ENCODE measurements around the gene GSAP. TPM values are rescaled to one million over a fixed set of nuclear protein-coding genes. Genes with fewer than 3 reads are reported as not detected.
"Not testable (repeated sequence)": the region's sequence is repeated elsewhere in the genome, so short reads cannot be mapped to it uniquely, and the experiment has no call there.

The GSAP gene
- total and polyA plus RNA-seq, 2 of the 4 experiments (the other 2 are of a cell fraction) = 1.6 to 1.8 TPM

- TF ChIP-seq ELK1 (IDR thresholded peaks at IDR 0.05; ENCODE audit: borderline replicate concordance, low read depth, low read length) = no peak
- H4K91ac ChIP-seq (ENCODE audit: insufficient read depth, low read depth, low read length) = no peak overlapping the region
- H4K5ac ChIP-seq (ENCODE audit: low read depth, low read length) = no peak overlapping the region
- H3K9me3 ChIP-seq (ENCODE audit: control insufficient read depth, insufficient read depth, low read length) = no peaks in the 10 kb centered on the region
- no peaks in the 10 kb centered on the region for H3K79me1 ChIP-seq (ENCODE audit: low read depth in 1 of 2, low read length in 2 of 2)
- POLR2A ChIA-PET (ENCODE audit: unreplicated experiment) = no interaction called here
- BruUV-seq (replicated peaks) = no TSS peak
- no peaks in the 10 kb centered on the region for H3K36me3 ChIP-seq (ENCODE audit: control insufficient read depth, insufficient read depth, low read length)
- no peak overlapping the region for H3K4ac ChIP-seq (ENCODE audit: low read depth, low read length)
- H3K9ac ChIP-seq (ENCODE audit: low read depth, low read length) = no peak overlapping the region
- H4K8ac ChIP-seq (ENCODE audit: low read depth in 2 of 2, low read length in 2 of 2) = no peak overlapping the region
- no peak overlapping the region for H3K23ac ChIP-seq (ENCODE audit: low read depth, low read length)
- no peak overlapping the region for H3K56ac ChIP-seq (ENCODE audit: extremely low read depth, insufficient read depth, low read length)
- in situ Hi-C loops (cut with MboI; ENCODE audit: low sequenced_read_pairs) (no loop called here), dilution Hi-C loops (cut with HindIII; ENCODE audit: low sequenced_read_pairs, unreplicated experiment) (no loop called here), intact Hi-C loops (cut with micrococcal nuclease) (no loop called here)
- no peak overlapping the region for H2AFZ ChIP-seq (replicated peaks; ENCODE audit: low read length, poor library complexity)
- H2BK120ac ChIP-seq (ENCODE audit: low read depth, low read length) = no peak overlapping the region
- no peak overlapping the region for H2BK5ac ChIP-seq (ENCODE audit: low read depth, low read length, poor library complexity, severe bottlenecking)
- no peak overlapping the region for H2BK20ac ChIP-seq (ENCODE audit: low read depth, low read length)
- ATAC-seq (ENCODE audit: low read depth) (no peak), DNase-seq (no peak)
- H3K14ac ChIP-seq (replicated peaks; ENCODE audit: low read depth, low read length) = no peak overlapping the region
- no peak overlapping the region for H2AK9ac ChIP-seq (replicated peaks; ENCODE audit: low read depth, low read length, poor library complexity)
- no peaks in the 10 kb centered on the region for H4K20me1 ChIP-seq (ENCODE audit: insufficient read depth, low read length)
- no peak overlapping the region for H3K4me3 ChIP-seq (ENCODE audit: insufficient read depth, low read depth, low read length)
- no peak overlapping the region for H2AK5ac ChIP-seq (ENCODE audit: low read depth, low read length)
- CTCF ChIA-PET = no interaction called here
- H2BK15ac ChIP-seq (ENCODE audit: low read depth, low read length) = no peak overlapping the region
- no CpG with 5 or more reads among the region's 3 CpGs for WGBS, 2 experiments (ENCODE audit: extremely low coverage in 2 of 2, insufficient read length in 1 of 2)
- no peaks in the 10 kb centered on the region for H3K27me3 ChIP-seq (ENCODE audit: control insufficient read depth, insufficient read depth, low read length)
- H3K18ac ChIP-seq (ENCODE audit: low read depth, low read length) = no peak overlapping the region
- peaks cover 10% of the 10 kb centered on the region for H3K4me1 ChIP-seq (ENCODE audit: control insufficient read depth, insufficient read depth, low read length)
- no peak overlapping the region for H3K27ac ChIP-seq (ENCODE audit: insufficient read depth, low read length)
- no peak overlapping the region for H3K4me2 ChIP-seq (ENCODE audit: low read depth, low read length)
- H3K9me1 ChIP-seq (ENCODE audit: insufficient read depth, low read length) = no peaks in the 10 kb centered on the region
These were observed 69.7 kb downstream of the GSAP start for GRCh38 chr7:77346441-77346840.

GRCh38 chr7:77345426-77345825, 70.7 kb downstream of the GSAP start:
- POLR2A ChIA-PET (ENCODE audit: unreplicated experiment) = not testable (repeated sequence)

More at GRCh38 chr7:77345426-77345825, 70.7 kb downstream of the GSAP start:
- H3K56ac ChIP-seq (ENCODE audit: extremely low read depth, insufficient read depth, low read length); H2AFZ ChIP-seq (replicated peaks; ENCODE audit: low read length, poor library complexity); ATAC-seq (ENCODE audit: low read depth); in situ Hi-C loops (cut with MboI; ENCODE audit: low sequenced_read_pairs); H2BK20ac ChIP-seq (ENCODE audit: low read depth, low read length); BruUV-seq (replicated peaks); H3K79me1 ChIP-seq (ENCODE audit: low read depth in 1 of 2, low read length in 2 of 2); H3K4me2 ChIP-seq (ENCODE audit: low read depth, low read length); intact Hi-C loops (cut with micrococcal nuclease); H3K4ac ChIP-seq (ENCODE audit: low read depth, low read length); CTCF ChIA-PET; H2BK5ac ChIP-seq (ENCODE audit: low read depth, low read length, poor library complexity, severe bottlenecking); DNase-seq; H3K27me3 ChIP-seq (ENCODE audit: control insufficient read depth, insufficient read depth, low read length); H3K18ac ChIP-seq (ENCODE audit: low read depth, low read length); H3K9ac ChIP-seq (ENCODE audit: low read depth, low read length); H3K23ac ChIP-seq (ENCODE audit: low read depth, low read length); H3K9me3 ChIP-seq (ENCODE audit: control insufficient read depth, insufficient read depth, low read length); H4K5ac ChIP-seq (ENCODE audit: low read depth, low read length); H2AK9ac ChIP-seq (replicated peaks; ENCODE audit: low read depth, low read length, poor library complexity); H3K14ac ChIP-seq (replicated peaks; ENCODE audit: low read depth, low read length); H3K9me1 ChIP-seq (ENCODE audit: insufficient read depth, low read length); H3K36me3 ChIP-seq (ENCODE audit: control insufficient read depth, insufficient read depth, low read length); dilution Hi-C loops (cut with HindIII; ENCODE audit: low sequenced_read_pairs, unreplicated experiment); H3K4me1 ChIP-seq (ENCODE audit: control insufficient read depth, insufficient read depth, low read length); H2BK15ac ChIP-seq (ENCODE audit: low read depth, low read length); H3K4me3 ChIP-seq (ENCODE audit: insufficient read depth, low read depth, low read length); H4K20me1 ChIP-seq (ENCODE audit: insufficient read depth, low read length); H4K91ac ChIP-seq (ENCODE audit: insufficient read depth, low read depth, low read length); H4K8ac ChIP-seq (ENCODE audit: low read depth in 2 of 2, low read length in 2 of 2); H3K27ac ChIP-seq (ENCODE audit: insufficient read depth, low read length); H2AK5ac ChIP-seq (ENCODE audit: low read depth, low read length); H2BK120ac ChIP-seq (ENCODE audit: low read depth, low read length): not testable (repeated sequence)
- 84% methylated on average over 9 of the region's 9 CpGs; no CpG with 5 or more reads in 1 of the 2 experiments for WGBS, 2 experiments (ENCODE audit: extremely low coverage in 2 of 2, insufficient read length in 1 of 2)

Data from IMR-90 (cell line).